ENCODE results near the gene WNK2. TPM values are rescaled to one million over a fixed set of nuclear protein-coding genes. Genes with fewer than 3 reads are reported as not detected.

Gene WNK2
- total RNA-seq, 1 experiment from 2014 or later, result not detected

DNA sequence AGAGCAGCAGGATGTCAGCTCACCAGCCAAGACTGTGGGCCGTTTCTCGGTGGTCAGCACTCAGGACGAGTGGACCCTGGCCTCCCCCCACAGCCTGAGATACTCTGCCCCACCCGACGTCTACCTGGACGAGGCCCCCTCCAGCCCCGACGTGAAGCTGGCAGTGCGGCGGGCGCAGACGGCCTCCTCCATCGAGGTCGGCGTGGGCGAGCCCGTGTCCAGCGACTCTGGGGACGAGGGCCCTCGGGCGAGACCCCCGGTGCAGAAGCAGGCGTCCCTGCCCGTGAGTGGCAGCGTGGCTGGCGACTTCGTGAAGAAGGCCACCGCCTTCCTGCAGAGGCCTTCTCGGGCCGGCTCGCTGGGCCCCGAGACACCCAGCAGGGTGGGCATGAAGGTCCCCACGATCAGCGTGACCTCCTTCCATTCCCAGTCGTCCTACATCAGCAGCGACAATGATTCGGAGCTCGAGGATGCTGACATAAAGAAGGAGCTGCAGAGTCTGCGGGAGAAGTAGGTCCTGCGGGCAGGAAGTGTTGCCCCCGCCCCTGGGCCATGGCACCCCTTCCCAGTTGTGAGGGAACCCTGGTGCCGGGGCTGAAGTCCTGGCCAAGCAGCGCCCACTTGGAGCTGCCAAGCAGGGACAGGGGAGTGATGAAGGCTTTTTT lies 108.9 kb downstream of the WNK2 start:
- DNase-seq (ENCODE audit: low spot score), result no peak

DNA sequence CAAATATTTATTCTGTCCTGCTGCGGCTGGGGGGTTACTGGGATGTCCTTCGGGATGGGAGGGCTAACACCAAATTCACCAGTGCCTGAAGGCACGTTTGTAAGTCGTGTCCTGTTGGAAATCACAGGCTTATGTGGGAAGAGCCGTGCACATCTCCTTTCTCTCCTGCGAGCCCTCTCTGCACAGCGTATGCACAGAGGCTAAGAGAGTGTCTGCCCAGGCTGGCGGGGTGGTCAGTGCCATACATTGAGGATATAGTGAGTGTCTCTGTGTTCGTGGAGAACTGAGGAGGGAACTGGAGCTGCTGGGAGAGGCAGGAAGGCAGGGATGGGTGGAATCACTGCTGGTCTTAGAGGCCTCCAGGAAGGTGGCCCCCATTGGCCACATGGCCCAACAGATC lies 110.1 kb downstream of the WNK2 start:
- DNase-seq (ENCODE audit: low spot score), result no peak

DNA sequence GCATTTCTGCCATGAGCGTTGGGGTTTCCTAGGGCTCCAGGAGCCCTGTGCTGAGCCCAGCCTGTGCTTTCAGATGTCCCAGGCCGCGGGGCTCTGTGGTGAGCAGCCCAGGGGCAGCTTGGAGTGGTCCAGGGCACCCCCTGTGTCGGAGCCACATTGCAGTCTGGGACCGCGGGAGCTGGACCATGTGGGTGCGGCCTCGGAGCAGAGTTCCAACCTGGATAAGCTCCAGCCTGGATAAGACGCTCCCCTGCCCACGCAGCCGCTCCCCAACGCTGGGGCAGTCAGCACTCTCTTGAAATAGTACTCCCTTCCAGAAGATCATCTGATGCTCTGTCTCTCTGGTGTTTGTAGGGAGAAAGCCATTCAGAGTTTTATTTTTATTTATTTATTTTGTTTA lies 111.1 kb downstream of the WNK2 start:
- DNase-seq (ENCODE audit: low spot score), result no peak

DNA sequence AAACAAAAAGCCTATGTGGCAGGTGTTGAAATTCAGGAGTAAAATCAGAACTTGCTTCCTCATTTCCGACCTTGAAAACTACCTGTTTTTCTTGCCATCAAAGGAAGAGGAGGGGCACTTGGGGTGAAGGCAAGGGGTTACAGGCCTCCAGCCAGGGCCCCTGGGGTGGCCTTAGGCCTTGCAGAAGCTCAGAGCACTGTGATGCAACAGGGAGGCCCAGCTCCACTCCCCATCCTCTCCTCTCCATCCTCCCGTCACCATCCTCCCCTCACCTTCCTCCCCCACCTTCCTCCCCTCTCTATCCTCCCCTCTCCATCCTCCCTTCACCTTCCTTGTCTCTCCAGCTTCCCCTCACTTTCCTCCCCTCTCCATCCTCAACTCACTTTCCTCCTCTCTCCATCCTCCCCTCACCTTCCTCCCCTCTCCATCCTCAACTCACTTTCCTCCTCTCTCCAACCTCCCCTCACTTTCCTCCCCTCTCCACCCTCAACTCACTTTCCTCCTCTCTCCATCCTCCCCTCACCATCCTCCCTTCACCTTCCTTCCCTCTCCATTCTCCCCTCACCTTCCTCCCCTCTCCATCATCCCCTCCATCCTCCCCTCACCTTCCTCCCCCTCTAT lies 111.6 kb downstream of the WNK2 start:
- DNase-seq (ENCODE audit: low spot score), result no peak

DNA sequence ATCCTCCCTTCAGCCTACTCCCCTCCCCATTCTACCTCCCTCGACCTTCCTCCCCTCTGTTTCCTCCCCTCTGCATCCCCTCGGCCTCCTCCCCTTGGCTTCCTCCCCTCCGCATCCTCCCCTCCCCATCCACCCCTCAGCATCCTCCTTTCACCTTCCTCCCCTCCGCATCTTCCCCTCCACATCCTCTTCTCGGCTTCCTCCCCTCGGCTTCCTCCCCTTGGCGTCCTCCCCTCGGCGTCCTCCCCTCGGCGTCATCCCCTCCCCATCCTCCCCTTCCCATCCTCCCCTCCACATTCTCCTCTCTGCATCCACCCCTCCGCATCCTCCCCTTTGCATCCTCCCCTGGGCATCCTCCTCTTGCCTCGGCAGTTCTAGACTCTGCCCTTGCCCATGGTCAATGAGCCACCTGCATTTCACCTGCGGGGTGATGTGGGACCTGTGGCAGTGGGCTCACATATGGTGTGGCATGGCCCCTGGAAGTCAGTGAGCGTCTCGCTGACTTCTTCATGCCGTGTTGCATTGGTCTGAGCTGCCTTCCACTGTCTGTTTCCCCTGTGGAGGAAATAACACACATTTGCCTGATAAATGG lies 113.0 kb downstream of the WNK2 start:
- no peak for DNase-seq (ENCODE audit: low spot score)

DNA sequence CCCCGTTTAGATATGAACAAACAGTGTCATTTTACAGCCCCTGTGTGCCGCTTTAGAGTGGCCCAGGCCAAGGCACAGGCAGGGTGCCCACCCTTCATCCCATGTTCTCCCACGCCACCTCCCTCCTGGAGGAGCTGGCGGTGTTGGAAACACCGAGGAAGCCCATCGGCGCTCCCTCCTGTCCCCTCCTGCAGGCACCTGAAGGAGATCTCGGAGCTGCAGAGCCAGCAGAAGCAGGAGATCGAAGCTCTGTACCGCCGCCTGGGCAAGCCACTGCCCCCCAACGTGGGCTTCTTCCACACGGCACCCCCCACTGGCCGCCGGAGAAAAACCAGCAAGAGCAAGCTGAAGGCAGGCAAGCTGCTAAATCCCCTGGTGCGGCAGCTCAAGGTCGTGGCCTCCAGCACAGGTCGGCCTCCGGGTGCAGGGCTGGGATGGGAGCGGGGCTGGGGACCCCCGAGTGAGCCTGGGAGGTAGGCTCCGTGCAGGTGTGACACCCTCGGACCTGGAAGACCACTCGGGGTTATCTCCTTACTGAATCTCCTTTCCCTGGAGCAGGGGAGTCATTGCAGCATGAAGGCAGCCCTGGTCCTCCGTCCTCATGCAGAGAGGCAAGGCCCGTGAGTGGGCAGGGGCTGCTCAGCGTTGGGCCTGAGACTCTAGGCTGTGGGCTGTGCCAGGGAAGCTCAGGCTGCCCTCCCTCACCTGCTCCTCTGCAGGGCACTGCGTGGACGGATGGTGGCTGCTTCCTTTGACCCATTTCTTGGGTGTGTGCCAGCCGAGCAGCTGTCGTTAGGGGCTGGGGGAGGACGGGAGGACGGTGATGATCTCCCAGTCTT lies 113.9 kb downstream of the WNK2 start:
- DNase-seq (ENCODE audit: low spot score), result no peak

DNA sequence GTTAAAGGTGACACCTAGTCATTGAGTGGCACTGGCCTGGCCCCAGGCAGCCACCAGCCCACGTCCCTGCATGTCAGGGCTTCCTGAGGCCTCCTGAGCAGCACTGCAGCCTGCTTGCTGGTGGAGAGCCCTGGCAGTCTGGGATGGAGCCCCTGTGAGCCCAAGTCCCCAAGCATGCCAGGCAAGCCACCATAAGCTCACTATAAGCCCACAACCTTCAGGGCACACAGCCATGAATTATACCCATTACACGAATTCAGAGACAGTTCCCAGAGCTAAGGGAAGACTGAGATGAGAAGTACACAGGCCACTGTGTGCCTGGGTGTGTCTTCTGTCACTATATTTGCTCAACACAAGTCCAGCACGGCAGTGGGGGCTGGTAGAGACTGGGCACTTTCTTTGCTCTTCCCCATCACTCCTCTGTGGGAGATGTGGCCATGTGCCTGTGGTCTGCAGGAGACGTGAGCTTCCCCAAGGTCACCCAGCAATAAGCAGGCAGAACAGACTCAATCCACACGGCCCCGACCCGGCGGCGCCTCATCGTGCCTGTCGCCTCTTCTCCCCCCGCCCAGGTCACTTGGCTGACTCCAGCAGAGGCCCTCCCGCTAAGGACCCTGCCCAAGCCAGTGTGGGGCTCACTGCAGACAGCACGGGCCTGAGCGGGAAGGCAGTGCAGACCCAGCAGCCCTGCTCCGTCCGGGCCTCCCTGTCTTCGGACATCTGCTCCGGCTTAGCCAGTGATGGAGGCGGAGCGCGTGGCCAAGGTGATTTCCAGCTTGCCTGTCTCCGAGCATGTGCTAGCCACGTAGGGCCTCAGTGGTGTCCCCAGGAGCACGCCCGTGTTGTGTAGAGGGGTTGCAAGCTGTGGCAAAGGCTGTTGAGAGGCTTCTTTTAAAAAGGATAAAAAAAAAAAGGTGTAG lies 114.8 kb downstream of the WNK2 start:
- no peak for DNase-seq (ENCODE audit: low spot score)

DNA sequence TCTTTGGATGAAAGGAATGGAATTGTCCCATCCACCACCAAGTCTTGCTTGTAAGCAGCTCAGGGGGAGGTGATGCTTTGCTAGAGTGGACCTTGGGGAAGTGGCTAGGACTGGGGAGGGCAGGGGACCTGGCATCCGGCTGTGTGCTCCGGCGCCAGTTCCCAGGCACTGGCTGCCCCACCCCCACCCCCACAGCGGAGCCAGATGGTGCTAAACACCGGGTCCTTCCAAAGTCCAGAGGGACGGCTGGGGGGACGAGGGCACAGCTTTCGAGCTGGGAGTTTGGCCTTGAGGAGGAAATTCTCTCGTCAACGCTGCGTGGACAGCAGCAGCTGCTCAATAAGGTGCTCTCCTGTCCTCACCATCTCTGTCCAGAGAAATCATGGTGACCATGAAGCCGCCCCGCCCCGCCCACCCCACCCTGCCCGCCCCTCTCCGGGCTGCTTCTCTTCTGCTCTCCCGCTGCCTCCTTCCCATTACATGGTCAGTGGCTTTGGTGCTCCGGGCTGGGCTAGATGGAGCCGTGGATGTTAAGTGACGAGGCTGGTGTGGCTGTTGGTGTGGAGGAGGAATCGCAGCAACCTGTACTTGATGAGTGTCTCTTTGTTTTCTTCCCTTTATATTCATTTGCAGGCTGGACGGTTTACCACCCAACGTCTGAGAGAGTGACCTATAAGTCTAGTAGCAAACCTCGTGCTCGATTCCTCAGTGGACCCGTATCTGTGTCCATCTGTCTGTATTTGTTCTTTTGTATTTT lies 115.7 kb downstream of the WNK2 start:
- DNase-seq (ENCODE audit: low spot score), result no peak

DNA sequence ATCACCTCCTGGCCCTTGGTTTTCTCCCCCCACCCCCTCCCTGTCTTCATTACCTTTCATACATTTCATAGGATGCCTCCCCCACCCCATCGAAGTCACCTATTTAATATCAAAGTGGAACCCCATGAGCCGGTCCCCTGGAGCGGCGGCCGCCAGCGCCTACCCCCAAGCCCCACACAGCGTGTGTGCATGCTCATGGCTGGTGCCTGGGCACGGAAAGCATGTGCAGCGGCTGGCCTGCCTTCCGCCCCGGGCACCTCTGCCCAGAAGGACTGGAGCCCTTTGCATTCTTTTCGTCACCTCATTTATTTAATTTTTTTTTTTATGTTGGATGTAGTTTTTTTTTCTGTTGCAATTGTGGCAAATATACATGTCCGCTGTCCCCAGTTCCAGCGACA lies 116.2 kb downstream of the WNK2 start:
- no peak for DNase-seq (ENCODE audit: low spot score)

DNA sequence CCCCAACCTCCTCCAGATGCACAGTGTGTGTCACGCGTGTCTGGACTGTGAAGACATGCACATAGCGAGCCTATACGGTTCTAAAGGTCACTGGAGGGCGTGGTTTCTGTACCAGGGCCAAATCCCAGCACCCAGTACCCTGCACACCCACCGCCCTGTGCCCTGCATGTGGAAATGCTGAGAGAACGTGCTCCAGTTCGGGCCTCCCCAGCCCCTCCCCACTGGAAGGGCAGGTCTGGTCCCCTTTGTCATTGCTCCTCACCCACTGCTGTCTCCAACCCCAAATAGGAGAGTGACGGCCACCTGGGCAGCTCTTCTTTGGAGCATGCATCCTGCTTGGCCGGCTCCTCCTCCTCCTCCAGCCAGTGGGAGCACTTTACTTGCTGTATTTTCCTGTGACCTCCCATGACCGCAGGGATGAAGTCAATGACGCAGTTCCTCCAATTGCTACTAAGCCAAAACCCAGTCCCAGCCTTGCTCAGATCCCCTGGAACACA lies 116.7 kb downstream of the WNK2 start:
- DNase-seq (ENCODE audit: low spot score), result no peak

DNA sequence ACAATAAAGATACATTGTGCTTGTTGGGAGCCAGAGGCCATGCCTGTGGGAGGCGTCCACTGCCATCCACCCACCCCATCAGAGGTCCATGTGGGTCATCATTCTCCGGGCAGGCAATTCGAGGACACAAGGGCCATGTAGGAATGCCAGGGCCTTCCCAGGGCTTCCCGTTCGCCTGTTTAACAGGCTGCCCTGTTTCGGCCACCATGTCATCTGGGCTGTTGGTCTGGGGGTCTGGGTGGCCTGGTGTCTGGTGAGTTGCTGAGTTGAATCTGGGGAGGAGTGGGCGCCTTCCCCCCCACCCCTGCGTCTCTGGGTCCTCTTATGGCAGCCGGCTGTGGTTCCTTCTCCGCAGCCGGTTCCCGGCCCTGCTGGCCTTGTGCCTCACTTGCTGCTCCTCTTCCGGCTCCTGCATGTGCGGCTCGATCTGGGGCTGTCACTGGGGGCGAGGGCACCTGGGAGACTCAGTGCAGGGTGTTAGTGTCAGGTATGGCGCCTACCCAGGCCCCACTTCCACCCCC lies 117.4 kb downstream of the WNK2 start:
- no peak for DNase-seq (ENCODE audit: low spot score)

DNA sequence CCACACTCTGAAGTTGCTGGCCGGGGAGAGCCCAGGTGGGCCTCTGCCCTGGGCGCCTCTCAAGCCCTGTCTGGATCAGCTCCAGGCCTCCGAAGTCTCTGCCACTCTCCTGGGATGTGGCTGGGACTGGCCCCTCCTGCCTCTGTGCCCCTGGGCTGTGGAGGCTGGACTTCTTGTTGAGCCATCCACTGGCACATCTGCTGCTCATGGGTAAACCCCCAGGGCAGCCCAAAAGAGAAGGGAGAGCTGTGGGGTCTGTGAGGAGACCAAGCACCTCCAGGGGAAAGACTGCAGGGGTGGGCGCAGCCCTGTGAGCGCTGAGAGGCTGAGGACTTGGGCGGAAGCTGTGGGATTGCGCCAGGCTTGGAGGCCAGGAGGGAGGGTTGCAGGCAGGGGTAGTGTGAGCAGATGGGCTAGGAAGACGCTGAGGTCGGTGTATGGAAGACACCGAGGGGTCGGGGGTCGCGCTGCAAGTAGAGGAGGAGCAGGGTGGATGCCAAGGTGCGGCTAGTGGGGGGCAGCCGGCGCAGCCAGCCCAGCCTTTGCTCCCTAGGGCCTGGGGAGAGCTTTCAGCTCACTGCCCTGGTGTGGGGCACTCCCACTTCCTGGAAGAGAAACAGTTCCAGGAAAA lies 118.1 kb downstream of the WNK2 start:
- no peak for DNase-seq (ENCODE audit: low spot score)

DNA sequence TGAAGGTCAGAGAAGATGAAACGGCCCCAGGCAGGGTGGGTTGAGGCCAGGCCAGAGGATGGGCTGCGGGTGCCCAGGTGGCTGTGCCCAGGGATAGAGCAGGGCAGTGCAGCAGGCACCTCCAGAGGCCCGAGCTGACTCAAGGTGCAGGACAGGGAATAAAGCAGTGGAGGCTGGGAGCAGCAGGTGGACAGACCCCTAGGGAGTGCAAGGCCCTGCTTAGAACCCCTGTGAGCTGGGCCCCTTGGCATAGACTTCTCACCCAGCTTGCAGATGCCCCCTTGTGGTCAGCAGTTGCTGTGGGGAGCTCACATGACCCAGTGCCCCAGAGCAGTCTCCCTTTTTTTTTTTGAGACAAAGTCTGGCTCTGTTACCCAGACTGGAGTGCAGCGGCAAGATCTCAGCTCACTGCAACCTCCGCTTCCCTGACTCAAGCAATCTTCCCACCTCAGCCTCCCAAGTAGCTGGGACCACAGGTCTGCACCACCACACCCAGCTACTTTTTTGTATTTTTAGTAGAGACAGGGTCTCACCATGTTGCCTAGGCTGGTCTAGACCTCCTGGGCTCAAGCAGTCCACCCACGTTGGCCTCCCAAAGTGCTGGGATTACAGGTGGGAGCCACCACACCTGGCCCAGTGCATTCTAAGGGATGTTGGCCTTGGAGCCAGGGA lies 118.8 kb downstream of the WNK2 start:
- DNase-seq (ENCODE audit: low spot score), result peak; percentile 35

DNA sequence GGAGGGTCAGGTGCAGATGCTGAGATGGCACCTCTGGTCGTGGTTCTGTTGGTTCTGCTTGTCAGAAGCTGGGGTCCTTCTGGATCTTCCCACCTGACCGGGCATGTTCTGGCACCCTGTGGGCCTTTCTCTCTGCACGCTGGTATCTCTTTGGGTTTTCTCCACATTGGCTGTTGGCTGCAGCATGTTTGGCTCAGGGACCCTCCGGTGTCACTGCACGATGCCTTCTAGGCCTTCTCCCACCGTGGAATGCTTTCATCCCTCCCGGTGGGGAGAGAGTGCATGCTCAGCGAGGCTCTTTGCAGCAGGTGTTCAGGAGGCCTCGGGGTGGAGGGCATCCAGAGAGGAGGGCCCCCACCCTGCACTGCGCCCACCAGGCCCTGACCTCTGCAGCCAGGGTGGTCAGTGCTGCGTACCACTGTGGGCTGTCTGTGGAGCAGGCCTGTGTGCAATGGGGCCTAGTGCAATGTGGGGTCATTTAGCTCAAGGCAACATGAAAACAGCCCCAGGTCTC lies 119.4 kb downstream of the WNK2 start:
- no peak for DNase-seq (ENCODE audit: low spot score)

DNA sequence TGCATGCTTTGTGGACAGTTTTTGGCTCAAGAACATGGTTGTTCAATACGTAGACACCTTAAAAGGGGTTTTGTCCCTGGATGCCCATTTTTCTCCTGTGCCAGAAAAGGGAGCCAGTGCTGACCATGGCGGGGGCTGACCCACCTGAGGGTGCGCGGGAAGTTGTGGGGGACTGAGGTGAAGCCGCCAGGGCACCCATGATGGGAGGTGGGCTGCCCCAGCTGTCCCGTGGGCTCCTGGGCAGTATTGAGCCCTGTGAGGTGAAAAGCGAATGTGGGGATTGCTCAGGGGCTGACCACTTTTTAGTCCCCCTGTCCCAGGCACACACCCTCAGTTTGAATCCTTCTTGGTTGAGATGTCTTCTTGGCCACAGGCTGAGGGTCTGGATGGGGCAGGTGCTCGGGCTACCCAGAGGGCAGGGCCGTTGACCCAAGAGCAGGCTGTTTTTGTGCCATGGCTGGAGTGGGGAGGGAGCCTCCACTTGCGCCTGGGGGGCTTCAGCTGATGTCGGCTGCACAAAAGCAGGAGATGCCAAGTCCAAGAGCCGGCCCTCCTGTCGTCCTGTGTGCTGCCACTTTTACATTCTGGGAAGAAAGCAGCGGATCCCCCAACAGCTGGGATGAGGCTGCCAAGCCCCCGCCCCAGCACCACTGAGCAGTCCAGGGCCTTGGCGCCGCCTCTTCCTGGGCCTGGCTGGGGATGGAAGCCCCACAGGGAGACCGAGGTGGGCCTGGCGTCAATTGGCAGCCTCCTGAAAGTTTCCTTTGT lies 120.1 kb downstream of the WNK2 start:
- DNase-seq (ENCODE audit: low spot score), result no peak

DNA sequence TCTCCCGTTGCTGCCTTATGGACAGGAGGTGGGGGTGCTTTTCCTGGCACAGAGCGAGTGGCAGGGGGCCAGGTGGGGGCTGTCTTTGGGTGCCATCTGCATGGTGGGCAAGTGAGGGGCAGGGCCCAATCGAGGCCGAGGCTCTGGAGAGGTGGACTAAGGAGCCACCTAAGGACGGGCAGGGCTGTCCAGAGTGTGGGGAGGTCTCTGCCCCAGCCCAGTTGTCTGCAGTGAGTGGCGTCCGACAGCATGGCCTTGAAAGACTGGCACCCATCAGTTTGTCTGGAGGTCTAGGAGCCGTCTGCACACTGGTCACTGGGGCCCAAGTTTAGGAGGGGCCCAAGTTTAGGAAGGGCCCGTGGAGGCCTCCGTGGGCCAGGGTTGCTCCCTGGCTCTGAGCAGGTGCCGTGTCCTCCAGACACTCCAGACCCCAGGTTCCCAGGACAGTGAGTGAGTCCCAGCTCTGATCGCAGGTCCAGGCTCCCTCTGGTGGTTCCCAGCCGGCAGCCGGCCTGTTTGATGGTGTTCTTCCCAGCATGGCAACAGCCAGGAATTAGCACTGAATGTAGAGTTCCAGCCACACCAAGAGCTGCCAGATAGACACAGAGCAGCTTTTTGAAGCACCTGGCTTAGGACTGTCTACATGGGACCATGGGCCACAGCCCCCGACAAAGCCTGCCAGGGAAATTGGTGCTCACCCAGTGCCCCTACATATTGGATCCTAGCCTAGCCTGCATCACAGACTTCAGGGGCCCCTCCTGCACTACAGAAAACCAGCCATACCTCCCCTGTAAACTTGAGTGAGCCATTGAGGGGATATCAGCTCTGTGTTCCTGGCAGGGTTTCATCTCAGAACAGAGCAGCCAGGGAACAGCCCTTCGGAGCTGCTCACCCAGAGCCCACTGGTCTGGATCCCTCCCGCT lies 120.9 kb downstream of the WNK2 start:
- peak; percentile 11 for DNase-seq (ENCODE audit: low spot score)

DNA sequence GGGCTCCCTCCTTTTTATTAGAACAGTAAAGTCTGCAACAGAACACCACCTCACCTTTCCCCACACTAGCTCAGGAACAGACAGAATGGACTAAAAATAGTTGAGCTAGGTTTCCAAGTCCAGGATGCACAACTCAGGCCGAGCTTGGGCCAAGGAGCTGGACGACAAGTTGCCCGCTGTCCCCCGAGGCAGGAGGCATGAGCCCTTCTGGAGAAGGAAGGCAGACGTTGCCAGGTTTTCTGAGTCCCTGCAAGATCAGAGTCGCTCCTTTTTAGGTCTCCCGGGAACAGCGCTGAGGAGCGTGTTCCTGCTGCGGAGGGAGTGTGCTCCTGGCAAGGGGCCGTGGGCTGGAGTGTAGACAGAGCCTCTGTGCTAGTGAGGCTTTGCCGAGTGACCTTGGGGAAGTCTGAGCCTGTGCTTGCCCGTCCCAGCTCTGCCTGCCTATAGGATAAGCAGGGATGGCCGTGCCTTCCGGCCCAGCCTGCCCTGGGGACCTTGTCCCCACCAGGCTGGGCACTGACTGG lies 121.6 kb downstream of the WNK2 start:
- no peak for DNase-seq (ENCODE audit: low spot score)
